HG02981 (cell line): ENCODE data around the gene CD248.

Source experiments
- ATAC-seq: cut with Tn5 transposase; IDR thresholded peaks from one replicate; pipeline ENCODE4 v1.9.1; 2021; ENCODE audit warnings: mild to moderate bottlenecking, moderate library complexity; ENCODE audit not compliant: unreplicated experiment

Gene CD248

GRCh38 chr11:66340596-66341501 lies 24.0 kb upstream of the CD248 start:
- no peak for ATAC-seq

DNA sequence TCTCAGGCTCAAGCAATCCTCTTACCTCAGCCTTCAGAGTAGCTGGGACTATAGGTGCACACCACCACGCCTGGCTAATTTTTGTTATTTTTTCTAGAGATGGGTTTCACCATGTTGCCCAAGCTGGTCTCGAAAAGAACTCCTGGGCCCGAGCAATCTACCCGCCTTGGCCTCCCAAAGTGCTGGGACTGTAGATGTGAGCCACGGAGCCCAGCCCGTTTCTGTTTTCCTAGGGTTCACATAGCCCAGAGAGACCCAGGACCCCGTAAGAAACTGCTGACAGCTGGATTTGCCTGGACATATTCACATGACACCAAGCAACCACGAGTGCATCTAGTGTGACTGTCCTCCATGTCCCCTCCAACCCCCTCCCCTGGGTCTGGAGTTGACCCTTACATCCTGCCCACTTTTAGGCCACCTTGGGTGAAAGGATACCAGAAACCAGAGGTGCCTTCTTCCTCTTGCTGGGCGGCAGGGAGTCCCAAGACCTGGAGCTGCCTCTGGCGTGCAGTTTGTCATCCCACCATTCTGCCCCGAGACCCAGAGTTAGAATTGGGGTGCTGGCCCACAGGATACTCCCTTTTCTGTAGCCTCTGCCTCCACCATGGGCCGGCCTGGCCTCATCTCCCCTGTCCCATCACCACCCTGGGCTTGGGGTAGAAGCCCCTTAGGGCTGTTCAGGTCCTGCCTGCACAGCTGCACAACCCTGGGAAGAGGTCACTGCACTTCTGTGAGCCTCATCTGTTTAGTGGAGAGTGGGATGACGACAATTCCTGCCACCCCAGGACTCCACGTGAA lies 23.0 kb upstream of the CD248 start:
- no peak for ATAC-seq

DNA sequence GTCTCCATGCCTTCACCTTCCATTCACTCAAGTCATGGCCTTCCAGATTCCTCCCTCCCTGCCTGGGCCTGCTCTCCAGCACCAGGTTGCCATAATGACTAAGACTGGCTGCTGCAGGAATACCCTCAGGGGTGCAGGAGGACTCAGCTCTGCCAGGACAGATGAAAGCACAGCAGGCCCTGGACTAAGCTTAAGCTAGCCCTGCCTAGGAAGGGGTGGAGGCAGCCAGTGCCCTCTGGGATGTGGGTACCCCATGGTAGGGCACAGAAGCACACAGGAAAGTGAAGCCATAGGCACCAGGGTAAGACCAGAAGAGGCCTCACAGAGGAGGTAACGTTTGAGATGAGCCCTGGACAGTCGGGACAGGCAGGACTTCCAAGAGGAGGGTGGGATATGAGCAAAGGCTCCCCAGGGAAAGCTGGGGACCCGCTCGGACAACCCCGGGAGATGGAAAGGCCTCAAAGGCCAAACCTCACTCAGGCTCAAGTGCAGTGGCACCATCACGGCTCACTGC lies 22.4 kb upstream of the CD248 start:
- no peak for ATAC-seq

- ATAC-seq, result no peak
Observed at GRCh38 chr11:66338276-66339161, 21.7 kb upstream of the CD248 start.

DNA sequence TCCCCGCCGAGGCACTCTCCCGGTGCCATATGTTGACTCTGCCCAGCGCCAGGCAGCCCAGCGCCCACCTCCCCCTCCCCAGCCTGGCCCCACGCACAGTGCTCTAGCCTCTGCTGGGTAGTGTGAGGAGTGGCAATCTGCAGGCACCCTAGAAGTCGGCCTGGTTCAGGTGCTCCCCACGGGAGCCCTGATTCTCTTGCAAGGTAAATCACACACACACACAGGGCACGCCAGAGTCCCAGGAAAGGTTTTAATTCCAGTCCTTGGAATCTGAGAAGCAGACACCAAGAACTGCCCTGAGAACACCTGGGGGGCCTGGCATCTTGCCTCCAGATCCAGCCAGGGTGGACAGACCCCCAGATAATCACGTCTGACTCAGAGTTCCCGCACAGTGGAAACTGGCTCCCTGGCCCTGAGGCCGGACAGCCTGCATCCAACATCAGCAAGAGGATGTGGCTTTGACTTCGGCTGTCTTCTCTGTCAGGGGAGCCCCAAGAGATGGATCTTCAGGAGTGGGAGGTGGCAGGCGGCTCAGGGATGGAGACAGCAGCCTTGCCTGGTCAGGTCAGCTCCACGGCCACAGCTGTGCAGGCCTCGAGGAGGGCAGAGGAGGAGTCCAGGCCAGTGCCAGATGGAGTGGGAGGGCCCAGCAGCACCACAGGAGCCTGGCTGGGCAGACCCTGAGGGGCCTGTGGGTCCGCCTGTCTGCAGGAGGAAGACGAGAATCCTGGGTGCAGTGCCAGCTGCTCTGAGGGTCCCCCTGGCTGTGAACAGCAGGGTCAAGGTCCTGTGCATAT lies 20.5 kb upstream of the CD248 start:
- ATAC-seq, result no peak

GRCh38 chr11:66336234-66337102 lies 19.6 kb upstream of the CD248 start, which contains the start of gene RIN1:
Gene RIN1 (minus strand): TSS chr11:66336434. CDS start chr11:66336402, 32 bp downstream.
- peak; percentile 63 for ATAC-seq

DNA sequence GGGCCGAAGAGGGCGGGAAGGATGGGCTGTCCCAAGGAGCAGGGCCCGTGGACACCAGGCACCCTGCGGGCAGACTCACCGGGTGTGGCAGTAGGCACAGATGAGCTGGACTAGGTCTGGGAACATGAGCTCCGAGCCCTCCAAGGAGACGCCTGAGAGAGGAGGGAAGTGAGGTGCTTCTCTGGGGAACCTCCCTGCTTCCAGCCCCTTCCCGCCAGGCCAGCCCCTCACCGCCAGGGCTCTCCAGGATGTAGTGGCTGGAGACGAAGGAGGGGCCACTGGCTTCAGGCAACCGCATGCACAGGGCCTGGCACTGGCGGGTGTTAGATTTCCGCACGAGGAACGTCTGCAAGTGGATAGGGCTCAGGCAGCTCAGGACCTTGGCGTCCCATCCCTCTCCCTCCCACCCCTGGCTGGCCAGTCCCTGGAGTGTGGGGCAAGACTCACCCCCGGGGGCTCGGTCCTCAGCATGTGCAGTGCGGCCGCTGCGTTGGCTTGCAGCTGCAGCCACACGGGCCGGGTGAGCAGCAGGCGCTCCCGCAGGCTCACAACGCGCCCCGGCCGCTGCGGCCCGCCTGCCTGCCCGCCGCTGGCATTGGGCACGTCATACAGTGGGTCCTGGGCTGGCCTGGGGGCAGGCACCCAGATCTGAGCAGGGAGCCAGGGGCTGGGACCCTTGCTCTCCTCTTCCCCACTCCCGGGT lies 18.8 kb upstream of the CD248 start:
- ATAC-seq, result no peak

- no peak for ATAC-seq
Observed at GRCh38 chr11:66334605-66335442, 18.0 kb upstream of the CD248 start.

GRCh38 chr11:66333896-66334604 lies 17.2 kb upstream of the CD248 start:
- no peak for ATAC-seq

DNA sequence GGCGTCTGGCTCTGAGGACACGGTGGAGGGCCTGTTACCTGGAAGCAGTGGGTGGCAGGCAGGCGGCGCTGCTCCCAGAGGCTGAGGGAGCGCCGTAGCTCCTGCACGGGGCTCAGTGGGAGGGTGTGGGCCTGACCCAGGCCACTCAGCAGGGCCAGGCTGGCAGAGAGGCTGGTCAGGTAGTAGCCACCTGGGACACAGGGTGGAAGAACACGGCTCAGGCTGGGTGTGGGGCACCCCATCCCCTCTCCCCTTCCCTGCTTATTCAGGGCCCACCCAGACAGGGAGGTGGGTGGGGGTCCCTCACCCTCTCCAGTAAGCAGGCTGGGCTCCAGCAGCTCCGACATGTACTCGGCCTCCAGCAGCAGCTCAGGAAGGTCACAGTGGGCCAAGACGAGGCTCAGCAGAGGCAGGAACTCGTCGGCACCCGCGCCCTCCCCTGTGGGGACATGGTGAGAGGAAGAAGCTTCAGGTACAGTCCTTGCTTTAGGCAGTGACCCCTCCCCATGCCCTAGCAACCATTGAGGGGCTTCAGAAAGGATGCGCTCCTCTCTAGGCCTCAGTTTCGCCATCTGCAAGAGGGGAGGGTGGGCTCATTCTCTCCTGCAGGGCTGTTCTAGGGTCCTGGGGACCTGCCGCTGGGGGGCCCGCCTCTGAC lies 16.5 kb upstream of the CD248 start:
- ATAC-seq, result no peak

- ATAC-seq, result no peak
Observed at GRCh38 chr11:66332371-66333219, 15.8 kb upstream of the CD248 start.

DNA sequence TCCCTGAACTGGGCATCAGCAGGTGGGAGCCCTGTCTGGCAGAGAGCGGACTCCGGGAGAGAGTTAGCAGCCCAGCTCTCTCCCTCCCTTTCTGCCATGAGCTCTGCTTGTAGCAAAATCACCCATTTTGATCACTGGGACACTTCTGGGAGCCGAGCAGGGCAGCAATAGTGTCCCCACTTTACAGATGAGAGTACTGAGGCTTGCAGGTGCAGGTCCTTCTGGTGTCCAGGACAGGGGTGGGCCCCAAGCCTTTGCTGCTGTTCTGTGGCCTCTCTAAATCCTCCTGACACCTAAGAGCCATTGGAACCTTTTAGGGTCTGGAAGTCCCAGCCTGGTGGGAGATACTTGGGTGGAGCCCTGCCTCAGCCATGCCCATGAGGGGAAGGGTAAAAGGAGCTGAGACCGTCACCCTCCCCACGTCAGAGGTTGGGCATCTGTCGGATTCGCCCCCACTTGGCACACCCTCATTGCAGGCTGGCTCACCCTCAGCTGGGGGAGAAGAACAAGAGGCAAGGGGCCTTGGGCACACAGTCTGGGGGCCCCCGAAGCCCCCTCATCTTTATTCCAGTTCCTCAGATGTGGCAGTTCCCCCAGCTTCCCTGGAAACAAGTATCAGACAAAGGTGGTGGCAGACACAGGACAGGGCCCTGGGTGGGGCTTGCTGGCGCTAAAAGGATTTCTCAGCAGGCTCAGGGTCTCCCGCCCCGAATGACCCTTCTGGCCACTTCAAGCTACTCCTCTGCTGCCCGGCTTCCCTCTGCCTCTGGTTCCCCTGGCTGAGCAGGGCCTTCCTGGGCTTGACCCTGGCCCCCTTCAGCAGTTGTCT lies 14.9 kb upstream of the CD248 start:
- ATAC-seq, result no peak

GRCh38 chr11:66330931-66331330 lies 14.1 kb upstream of the CD248 start:
- ATAC-seq, result no peak

- no peak for ATAC-seq
Observed at GRCh38 chr11:66329165-66329673, 12.4 kb upstream of the CD248 start.
